GM18517 (cell line): ENCODE data around the gene PLP1.

Experiments used
- ATAC-seq: cut with Tn5 transposase; IDR thresholded peaks from one replicate; pipeline ENCODE4 v1.9.1; 2021; ENCODE audit warnings: mild to moderate bottlenecking, moderate library complexity; ENCODE audit not compliant: unreplicated experiment

PLP1 gene

DNA sequence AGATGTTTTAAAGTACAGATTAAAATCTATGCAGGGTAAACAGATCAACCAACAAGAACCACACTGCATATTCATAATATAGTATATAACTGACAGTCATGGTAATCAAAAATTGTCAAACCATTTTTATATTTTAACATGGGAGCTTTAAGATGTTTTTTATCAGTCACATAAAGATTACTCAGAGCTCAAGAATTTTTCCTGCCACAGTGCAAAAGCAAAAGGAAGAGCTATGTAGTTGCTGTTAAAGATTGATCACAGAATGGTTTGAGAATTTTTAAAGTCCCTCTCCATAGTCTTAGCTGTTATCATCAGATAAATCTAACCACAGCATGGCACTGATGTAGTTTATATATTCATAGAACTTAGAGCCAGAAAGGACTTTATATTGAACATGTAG lies 47.0 kb downstream of the PLP1 start:
- no peak for ATAC-seq

DNA sequence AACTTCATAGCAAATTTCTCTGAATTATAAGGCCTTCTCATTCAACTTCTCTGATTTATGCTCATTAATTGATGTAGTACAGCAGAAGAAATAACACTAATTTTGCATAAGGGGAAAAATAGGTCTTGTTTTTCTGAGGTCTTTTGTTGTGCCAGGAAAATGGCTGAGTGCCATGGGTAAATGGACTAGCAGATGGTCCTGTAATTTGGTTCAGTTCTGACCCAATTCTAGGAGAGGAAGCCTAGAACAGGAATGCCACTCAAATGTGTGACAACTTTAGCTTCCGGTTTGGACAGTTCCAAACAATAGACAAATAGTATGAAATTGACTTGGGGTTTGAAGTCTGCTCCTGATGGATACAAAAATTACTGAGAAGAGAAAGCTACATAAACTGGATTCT lies 49.2 kb downstream of the PLP1 start:
- ATAC-seq: no peak

DNA sequence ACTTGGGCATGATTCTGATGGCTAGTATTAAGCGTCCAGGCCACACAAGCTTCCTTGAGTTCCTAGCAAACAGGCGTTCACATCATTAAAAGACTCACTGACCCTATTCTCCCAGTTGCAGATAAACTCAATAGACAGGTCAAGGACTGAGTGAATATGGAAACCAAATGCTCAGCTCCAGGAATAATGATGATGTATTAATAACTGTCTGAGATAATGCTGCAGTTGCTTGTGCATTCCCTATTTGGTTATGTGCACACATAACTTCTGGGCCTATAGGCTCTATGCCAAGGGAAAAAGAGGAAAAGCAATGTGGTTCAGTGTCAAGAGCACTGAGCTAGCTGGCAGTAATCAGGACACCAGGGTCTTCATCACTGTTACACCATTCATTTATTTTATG lies 51.9 kb downstream of the PLP1 start:
- ATAC-seq: no peak

DNA sequence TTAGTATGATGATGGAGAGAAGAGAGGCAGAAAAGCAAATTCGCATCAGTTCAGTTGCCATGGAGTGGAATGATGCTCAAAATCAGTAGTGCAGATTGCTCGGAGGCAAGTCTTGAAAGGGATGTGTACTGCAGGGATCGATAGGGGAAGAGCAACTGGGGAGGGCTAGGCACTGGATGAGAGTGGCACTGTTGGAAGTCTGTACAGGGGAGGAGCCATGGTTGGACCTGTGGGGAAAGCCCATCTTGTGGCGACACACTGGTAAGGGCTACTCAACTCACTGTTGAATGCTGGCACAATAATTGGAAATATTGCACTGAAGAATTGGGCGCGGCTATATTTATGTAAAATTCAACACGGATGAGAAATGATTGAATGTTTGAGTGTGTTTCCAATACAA lies 54.2 kb downstream of the PLP1 start:
- ATAC-seq: no peak

DNA sequence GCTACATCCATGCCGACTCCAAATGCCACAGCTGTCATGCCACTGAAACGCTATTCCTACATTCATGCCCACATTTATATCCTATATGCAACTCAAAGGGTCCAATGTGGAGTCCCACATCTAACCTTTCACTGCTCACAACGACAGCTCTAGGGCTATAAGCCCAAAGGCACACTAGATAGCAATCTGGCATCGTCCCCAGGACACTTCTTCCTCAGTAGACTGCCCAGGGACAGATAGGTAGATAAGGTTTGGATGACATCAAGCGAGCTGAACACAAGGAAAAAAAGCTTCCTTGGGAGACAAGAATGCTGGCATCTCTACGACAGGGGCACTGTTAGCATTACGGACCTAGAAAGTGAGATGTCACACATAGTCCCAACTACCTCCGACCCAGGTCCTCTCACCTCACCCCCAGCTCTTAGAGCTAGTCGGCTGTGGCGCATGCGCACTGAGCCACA lies 54.7 kb downstream of the PLP1 start:
- peak; percentile 28 for ATAC-seq

DNA sequence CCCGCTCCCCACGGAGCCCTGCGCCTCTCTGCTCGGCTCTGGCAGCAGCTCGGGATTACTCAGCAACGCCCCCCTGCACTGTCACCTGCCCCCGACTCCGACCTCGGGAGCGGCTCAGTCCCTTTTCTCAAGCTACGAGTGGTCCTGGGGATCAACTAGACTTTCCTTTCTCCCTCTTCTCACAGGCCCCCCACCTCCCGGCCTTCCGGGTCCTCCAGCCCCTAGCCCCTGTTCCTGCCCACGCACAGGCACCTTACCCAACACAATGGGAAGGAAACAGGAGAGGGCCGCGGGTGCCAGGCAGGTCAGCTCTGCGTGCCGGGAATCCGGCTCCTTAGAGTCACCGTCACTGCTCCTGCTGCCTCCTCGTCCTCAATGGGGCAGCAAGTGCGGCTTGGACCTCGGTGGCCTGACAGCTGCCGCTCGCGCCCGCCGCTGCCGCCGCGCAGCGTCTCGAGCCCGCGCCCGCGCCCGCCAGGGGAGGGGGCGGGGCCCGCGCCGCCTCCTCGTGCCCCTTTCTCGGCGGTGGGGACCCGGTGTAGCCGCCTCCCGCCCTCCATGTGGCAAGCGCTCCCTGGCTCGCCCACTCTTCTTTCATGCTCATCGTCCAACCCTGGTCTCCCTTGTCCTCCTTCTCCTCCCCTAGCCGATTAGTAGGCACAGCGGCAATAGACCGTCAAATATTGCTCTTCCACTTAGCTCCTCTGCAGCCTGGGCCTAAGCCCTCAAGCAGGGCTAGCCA lies 55.3 kb downstream of the PLP1 start, which contains the start of gene RAB9B:
TSS of gene RAB9B (minus strand) at position 455 of the 742 bp plus-strand sequence. CDS start 6,473 bp downstream, outside the sequence.
- ATAC-seq: peak; percentile 73

DNA sequence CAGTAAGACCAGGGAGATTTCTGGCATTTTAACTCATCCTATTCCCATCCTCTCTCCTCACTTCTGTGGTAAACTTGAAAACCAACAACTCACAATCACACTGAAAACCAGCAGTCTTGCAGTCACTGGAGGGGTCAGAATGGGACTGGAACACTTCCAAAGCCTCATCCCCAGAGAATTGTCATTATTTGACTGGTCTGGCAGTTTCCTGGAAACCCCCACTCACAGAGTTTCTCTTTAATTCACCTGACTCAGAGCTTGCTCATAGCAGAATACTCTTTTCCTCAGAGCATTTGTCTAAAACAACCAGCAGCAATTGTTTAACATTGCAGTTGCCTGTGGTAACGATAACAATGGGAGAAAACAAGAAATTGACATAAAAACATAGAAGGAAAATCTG lies 62.8 kb downstream of the PLP1 start:
- no peak for ATAC-seq
